Measurements from ENCODE around the gene ASPA.
"Not testable (repeated sequence)": the region's sequence is repeated elsewhere in the genome, so short reads cannot be mapped to it uniquely, and the experiment has no call there.

ASPA gene

DNA sequence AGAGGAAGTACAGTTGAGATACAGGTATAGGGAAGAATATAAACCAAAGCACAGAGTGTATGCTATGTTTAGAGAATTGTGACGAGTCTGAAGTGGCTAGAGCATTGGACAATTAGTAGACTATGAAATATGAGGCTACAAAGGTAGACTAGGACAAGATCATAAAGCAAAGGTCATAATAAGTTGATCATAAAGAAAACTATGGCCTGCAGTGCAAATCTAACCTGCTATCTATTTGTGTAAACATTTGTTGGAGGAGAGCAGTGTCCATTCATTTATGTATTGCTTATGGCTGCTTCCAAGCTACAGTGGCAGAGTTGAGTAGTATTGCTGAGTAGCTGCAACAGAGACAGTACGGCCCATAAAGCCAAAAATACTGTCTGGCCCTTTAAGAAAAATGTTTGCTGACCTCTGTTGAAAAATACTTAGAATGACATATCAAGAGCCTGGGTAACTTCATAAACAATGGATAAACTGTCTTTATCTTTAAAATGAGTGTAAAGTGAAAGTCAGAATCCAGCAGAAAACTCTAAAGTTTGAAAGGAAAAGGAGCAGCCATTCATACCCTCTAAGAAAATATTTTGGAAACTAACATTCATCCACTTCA, 27.6 kb upstream of the ASPA start:
- no peak overlapping the region for H3K27ac Mint-ChIP-seq
- no peaks in the 10 kb centered on the region for H3K4me1 Mint-ChIP-seq
- peaks cover 13% of the 10 kb centered on the region for H3K27me3 Mint-ChIP-seq (ENCODE audit: low read depth)
- no peaks in the 10 kb centered on the region for H3K9me3 Mint-ChIP-seq
- TF ChIP-seq, protein P1, sequence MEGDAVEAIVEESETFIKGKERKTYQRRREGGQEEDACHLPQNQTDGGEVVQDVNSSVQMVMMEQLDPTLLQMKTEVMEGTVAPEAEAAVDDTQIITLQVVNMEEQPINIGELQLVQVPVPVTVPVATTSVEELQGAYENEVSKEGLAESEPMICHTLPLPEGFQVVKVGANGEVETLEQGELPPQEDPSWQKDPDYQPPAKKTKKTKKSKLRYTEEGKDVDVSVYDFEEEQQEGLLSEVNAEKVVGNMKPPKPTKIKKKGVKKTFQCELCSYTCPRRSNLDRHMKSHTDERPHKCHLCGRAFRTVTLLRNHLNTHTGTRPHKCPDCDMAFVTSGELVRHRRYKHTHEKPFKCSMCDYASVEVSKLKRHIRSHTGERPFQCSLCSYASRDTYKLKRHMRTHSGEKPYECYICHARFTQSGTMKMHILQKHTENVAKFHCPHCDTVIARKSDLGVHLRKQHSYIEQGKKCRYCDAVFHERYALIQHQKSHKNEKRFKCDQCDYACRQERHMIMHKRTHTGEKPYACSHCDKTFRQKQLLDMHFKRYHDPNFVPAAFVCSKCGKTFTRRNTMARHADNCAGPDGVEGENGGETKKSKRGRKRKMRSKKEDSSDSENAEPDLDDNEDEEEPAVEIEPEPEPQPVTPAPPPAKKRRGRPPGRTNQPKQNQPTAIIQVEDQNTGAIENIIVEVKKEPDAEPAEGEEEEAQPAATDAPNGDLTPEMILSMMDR (IDR thresholded peaks at IDR 0.05; ENCODE audit: unreplicated experiment in 3 of 3) = no peak
- no peak overlapping the region for H3K4me3 Mint-ChIP-seq
- H3K36me3 Mint-ChIP-seq (ENCODE audit: low read depth) = no peaks in the 10 kb centered on the region

DNA sequence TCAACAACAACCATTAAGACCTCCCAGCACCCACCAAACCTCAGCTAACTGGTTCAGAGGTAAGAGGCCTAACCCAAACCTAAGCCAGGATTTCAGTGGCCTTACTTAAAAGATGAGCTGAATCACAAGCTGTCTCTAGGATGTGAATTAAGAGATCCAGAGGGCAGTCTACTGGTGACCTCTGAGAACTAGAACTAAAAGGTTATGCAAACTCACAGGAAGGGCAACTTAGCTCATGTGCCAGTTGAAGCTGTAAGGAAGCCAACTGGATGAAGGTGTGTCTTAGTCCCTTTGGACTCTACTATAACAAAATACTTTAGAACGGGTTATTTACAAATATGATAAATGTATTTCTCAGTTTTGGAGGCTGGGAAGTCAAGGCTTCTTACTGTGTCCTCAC, 9.4 kb upstream of the ASPA start:
- H3K27ac Mint-ChIP-seq; H3K9me3 Mint-ChIP-seq; H3K36me3 Mint-ChIP-seq (ENCODE audit: low read depth); H3K4me1 Mint-ChIP-seq; H3K27me3 Mint-ChIP-seq (ENCODE audit: low read depth); H3K4me3 Mint-ChIP-seq: not testable (repeated sequence)

DNA sequence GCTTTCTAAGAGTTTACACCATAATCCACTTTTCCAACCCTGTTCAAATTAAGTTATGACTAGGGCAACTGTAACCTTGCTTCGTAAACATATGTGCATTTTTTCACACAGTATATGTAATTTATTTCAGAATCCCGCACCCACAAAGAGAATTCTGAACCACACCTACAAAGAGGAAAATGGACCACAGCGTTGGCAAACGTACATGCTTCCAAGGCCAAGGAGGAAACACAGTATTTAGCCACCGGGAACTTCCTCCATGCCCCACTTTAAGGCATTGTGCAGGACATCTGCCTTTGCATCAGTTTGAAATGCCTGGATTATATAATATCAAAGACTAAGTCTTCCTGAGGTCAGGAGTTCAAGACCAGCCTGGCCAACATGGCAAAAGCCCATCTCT, 6.3 kb upstream of the ASPA start:
- TF ChIP-seq, protein P1 (IDR thresholded peaks at IDR 0.05; ENCODE audit: unreplicated experiment in 3 of 3) = no peak
- Mint-ChIP-seq H3K27ac (no peak overlapping the region), H3K4me3 (no peak overlapping the region), H3K27me3 (ENCODE audit: low read depth) (no peaks in the 10 kb centered on the region), H3K9me3 (peaks cover 2% of the 10 kb centered on the region), H3K4me1 (peaks cover 8% of the 10 kb centered on the region), H3K36me3 (ENCODE audit: low read depth) (no peaks in the 10 kb centered on the region)

DNA sequence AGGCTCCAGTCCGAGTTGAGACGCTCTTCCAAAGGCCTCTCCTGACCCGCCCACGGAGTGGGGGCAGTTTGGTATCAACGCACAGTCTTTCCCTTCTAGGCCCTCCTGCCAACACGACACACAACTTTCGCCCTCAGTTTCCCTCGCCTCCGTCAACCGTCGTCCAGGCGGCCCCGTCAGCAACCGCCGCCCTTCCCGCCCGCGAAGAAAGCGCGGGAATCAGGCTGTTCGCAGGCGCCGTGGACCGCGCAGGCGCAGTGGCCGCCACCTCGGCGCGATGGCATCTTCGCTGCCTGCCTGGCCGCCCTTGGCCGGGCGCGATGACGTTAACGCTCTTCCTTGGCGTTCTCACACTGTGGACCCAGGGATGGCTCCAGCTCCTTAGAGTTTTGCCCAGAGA, 4.2 kb upstream of the ASPA start, which contains the start of gene SPATA22:
SPATA22 (minus strand) TSS at position 221 of the 400 bp plus-strand sequence. CDS start 2,494 bp downstream, outside the sequence.
- Mint-ChIP-seq H3K4me1 (peaks cover 27% of the 10 kb centered on the region), H3K27me3 (ENCODE audit: low read depth) (no peaks in the 10 kb centered on the region), H3K4me3 (no peak within 1 kb of the TSS), H3K9me3 (no peaks in the 10 kb centered on the region), H3K36me3 (ENCODE audit: low read depth) (no peaks in the 10 kb centered on the region), H3K27ac (peak within 1 kb of the TSS in 2 of 3 experiments; percentile 40 to 88)
- TF ChIP-seq, protein P1 (IDR thresholded peaks at IDR 0.05; ENCODE audit: unreplicated experiment in 3 of 3) = no peak

DNA sequence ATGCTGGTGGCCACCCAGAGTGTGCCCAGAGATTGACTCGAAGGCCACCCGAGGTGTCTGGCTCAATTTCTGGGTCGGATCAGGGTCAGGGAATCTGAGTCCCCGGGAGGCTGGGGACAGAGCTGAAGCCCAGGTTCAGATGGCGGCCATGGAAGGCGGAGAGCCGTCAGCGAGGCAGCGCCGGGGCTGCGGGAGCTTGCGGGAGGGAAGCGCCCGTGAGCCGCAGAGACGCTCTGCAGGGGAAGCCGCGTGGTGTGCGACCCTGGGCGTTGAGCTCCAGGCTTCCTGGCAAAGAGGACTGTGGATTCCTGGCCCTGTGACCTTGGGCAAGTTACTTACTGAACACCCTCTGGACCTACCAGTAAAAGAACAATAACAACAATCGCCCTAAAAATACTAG, 3.7 kb upstream of the ASPA start:
- H3K27me3 Mint-ChIP-seq (ENCODE audit: low read depth) = no peaks in the 10 kb centered on the region
- H3K4me3 Mint-ChIP-seq = no peak overlapping the region
- H3K36me3 Mint-ChIP-seq (ENCODE audit: low read depth) = no peaks in the 10 kb centered on the region
- H3K27ac Mint-ChIP-seq = peak overlapping the region in 2 of 3 experiments; percentile 40 to 88
- H3K4me1 Mint-ChIP-seq = peaks cover 27% of the 10 kb centered on the region
- H3K9me3 Mint-ChIP-seq = no peaks in the 10 kb centered on the region
- TF ChIP-seq, protein P1 (IDR thresholded peaks at IDR 0.05; ENCODE audit: unreplicated experiment in 3 of 3) = no peak

DNA sequence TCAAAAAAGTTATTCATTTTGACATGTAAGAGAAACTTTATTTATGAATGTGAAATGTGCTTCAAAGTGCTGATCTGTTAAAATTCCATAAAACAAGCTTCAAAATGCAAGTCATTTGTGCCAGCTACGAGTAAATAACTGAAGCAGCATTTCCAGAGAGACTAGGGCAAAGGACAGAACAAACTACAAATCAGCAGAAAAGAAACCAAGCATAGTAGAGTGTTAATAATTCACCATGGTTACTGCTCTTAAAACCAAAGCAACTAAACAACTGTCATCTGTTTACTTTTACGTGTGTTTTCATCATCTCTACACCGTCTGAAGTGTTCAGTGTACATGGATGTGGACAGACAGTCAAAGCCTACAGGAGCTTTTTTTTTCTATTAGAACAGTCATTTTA, 1.6 kb upstream of the ASPA start:
- TF ChIP-seq, protein P1 (IDR thresholded peaks at IDR 0.05; ENCODE audit: unreplicated experiment in 3 of 3) = no peak
- no peaks in the 10 kb centered on the region for H3K9me3 Mint-ChIP-seq

More for the DNA sequence above, 1.6 kb upstream of the ASPA start:
- H3K4me3 Mint-ChIP-seq = peak overlapping the region in 2 of 3 experiments; percentile 26 to 34
- peaks cover 31% of the 10 kb centered on the region for H3K4me1 Mint-ChIP-seq
- no peaks in the 10 kb centered on the region for H3K36me3 Mint-ChIP-seq (ENCODE audit: low read depth)
- H3K27ac Mint-ChIP-seq = peak overlapping the region; percentile 84 to 90 (median 88)
- H3K27me3 Mint-ChIP-seq (ENCODE audit: low read depth) = no peaks in the 10 kb centered on the region
